ENCODE results near the gene DENND5B.
"Not testable (repeated sequence)": the region's sequence is repeated elsewhere in the genome, so short reads cannot be mapped to it uniquely, and the experiment has no call there.

Gene DENND5B

DNA sequence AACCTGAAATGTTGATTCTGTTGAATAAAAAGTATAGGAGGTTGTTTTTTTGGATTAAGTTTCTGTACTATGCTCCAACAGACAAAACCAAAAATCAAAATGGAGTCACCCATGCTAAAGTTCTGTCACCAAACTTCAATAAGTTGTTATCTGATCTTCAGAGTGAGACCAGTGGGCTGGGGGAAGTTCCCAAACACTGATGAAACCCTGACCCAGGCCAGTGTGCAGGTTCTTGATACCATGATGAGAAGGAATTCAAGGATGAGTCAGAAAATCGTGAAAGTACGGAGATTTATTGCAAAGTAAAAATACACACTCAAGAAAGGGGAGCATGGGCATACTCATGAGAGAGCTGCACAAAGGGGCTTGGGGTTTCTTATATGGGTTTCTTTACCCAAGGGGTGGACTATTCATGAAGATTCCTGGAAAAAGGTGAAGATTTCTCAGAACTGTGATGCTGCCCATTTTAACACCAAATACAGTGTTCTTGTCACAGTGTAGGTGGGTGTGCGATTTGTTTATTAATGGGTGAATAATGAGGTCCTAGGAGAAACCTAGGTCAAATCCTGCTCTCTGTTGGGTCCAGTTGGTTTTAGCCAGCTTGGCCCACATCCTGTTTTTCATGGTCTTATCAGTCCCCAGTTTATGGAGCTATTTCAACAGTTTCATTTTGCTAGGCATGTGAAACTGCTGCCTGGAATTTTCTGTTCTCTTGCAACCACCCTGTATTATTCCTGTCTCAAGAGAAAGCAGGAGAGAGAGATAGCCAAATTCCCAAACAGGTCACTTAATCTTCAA lies 27.5 kb upstream of the DENND5B start:
- DNase-seq (ENCODE audit: extremely low spot score), result no peak
- ChIA-PET CTCF (interaction anchor here (0.8 kb wide), 1 partner anchor 215 kb away, joined by 3 read pairs; no protein-coding TSS in a partner anchor), POLR2A (no interaction called here)
- TF ChIP-seq, protein P1, sequence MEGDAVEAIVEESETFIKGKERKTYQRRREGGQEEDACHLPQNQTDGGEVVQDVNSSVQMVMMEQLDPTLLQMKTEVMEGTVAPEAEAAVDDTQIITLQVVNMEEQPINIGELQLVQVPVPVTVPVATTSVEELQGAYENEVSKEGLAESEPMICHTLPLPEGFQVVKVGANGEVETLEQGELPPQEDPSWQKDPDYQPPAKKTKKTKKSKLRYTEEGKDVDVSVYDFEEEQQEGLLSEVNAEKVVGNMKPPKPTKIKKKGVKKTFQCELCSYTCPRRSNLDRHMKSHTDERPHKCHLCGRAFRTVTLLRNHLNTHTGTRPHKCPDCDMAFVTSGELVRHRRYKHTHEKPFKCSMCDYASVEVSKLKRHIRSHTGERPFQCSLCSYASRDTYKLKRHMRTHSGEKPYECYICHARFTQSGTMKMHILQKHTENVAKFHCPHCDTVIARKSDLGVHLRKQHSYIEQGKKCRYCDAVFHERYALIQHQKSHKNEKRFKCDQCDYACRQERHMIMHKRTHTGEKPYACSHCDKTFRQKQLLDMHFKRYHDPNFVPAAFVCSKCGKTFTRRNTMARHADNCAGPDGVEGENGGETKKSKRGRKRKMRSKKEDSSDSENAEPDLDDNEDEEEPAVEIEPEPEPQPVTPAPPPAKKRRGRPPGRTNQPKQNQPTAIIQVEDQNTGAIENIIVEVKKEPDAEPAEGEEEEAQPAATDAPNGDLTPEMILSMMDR (IDR thresholded peaks at IDR 0.05; ENCODE audit: control extremely low read depth, extremely low read depth, low read depth, missing control alignments), result no peak

DNA sequence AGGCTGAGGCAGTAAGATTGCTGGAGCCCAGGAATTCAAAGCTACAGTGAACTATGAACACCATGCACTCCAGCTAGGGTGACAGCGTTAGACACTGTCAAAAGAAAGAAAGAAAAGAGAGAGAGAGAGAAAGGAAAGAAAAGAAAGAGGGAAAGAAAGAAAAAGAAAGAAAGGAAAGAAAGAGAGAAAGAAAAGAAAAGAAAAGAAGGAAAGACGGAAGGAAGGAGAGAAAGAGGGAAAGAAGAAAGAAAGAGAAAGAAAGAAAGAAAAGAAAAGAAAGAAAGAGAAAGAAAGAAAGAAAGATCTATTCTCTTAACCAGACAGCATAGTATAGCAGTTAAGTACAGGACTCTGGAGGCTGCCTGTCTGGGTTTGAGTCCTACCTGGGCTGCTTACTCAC lies 21.9 kb upstream of the DENND5B start:
- ChIA-PET CTCF (interaction anchor here (1.0 kb wide), 1 partner anchor 362 kb away, joined by 3 read pairs; no protein-coding TSS in a partner anchor), POLR2A (no interaction called here)
- no peak for DNase-seq (ENCODE audit: extremely low spot score)
- TF ChIP-seq, protein P1 (IDR thresholded peaks at IDR 0.05; ENCODE audit: control extremely low read depth, extremely low read depth, low read depth, missing control alignments), result no peak

DNA sequence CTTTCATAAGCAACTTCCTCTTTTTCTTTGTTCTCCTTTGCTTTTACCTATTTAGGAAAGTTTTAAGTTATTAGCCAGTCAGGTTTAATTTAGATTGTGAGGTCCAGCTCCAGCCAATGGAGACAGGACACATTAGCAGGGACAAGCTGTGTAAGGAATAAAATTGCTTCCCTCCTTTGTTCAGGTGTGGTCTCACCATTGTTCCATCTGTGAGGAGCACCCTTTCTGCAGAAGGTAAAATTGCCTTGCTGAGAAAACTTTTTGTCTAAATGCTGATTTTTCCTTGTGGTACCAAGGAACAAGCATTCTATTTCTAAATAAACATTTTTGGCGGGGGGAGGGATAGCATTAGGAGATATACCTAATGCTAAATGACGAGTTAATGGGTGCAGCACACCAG lies 17.4 kb upstream of the DENND5B start:
- POLR2A ChIA-PET; DNase-seq (ENCODE audit: extremely low spot score): not testable (repeated sequence)
- CTCF ChIA-PET, result interaction anchor here (1.1 kb wide), 1 partner anchor 13 kb away, joined by 3 read pairs; no protein-coding TSS in a partner anchor

- ChIA-PET POLR2A (no interaction called here), CTCF (interaction anchor here (0.9 to 1.0 kb wide), 2 partner anchors 15 to 20 kb away, joined by 3 to 4 read pairs; no protein-coding TSS in a partner anchor)
- TF ChIP-seq, protein P1 (IDR thresholded peaks at IDR 0.05; ENCODE audit: control extremely low read depth, extremely low read depth, low read depth, missing control alignments), result no peak
- DNase-seq (ENCODE audit: extremely low spot score), result no peak
These were observed 14.6 kb upstream of the DENND5B start for GRCh38 chr12:31605531-31605930.

- TF ChIP-seq, protein P1 (IDR thresholded peaks at IDR 0.05; ENCODE audit: control extremely low read depth, extremely low read depth, low read depth, missing control alignments), result no peak
- CTCF ChIA-PET, result interaction anchor here (1.4 kb wide), 2 partner anchors 35 to 201 kb away, joined by 3 read pairs; no protein-coding TSS in a partner anchor
- DNase-seq (ENCODE audit: extremely low spot score), result peak; percentile 39
- POLR2A ChIA-PET, result no interaction called here
These were observed 12.6 kb upstream of the DENND5B start for GRCh38 chr12:31603546-31604009.

- POLR2A ChIA-PET, result interaction anchor here (0.7 kb wide), 1 partner anchor 769 kb away, joined by 4 read pairs; no protein-coding TSS in a partner anchor
- TF ChIP-seq, protein P1 (IDR thresholded peaks at IDR 0.05; ENCODE audit: control extremely low read depth, extremely low read depth, low read depth, missing control alignments), result no peak
- CTCF ChIA-PET, result interaction anchor here (1.0 kb wide), 1 partner anchor 52 kb away, joined by 3 read pairs; no protein-coding TSS in a partner anchor
- no peak for DNase-seq (ENCODE audit: extremely low spot score)
These were observed 9.8 kb upstream of the DENND5B start for GRCh38 chr12:31600750-31601149.

DNA sequence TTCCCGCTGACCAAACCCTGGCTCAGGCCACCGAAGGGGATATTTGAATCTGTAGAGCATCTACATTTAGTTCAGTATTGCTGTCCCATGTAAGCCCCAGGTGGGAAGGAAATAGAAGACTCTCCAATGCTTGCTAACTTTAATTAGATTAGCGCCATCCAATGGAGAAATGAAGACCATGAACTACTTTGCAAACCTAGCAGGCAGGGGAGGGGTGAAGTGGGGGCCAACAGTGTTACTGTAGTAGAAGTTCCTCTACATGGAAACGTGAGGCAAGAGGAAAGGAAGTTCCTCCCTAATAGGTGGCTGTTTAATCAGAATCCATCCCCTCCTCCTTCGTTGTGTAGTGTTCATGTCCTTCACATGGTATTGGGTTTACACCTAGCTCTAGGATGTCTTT lies 9.3 kb upstream of the DENND5B start:
- CTCF ChIA-PET, result no interaction called here
- POLR2A ChIA-PET, result no interaction called here
- no peak for DNase-seq (ENCODE audit: extremely low spot score)

More for the DNA sequence above, 9.3 kb upstream of the DENND5B start:
- TF ChIP-seq, protein P1 (IDR thresholded peaks at IDR 0.05; ENCODE audit: control extremely low read depth, extremely low read depth, low read depth, missing control alignments), result peak; percentile 5

Measured in GM10248 (cell line).